K562 (cell line): ENCODE results near the gene PITPNC1. TPM values are rescaled to one million over a fixed set of nuclear protein-coding genes. Genes with fewer than 3 reads are reported as not detected.

Experiments
- KAT7 ChIP-seq: sonication (generic); formaldehyde crosslinking; IDR thresholded peaks from 2 replicates; pipeline ENCODE4 v1.8.0; 2022; ENCODE audit warnings: missing genetic modification reagents, mild to moderate bottlenecking, borderline replicate concordance
- SRF ChIP-seq, 2 experiments: fragments of 250-450, 450-650 bp in 1 of 2; sonication (Bioruptor Pico) in 1 of 2; sonication (generic) in 1 of 2; formaldehyde crosslinking; IDR thresholded peaks; 2 replicates each; pipeline versions ENCODE4 v1.5.0 to v1.5.1; 2020 to 2022; ENCODE audit warnings: mild to moderate bottlenecking in 1 of 2, missing genetic modification reagents in 1 of 2
- ZNF146 ChIP-seq: IDR thresholded peaks from one replicate; pipeline ENCODE4 v1.6.1; 2018; ENCODE audit warnings: missing compliant biosample characterization; ENCODE audit not compliant: unreplicated experiment
- polyA plus RNA-seq, 8 experiments: library from polyadenylated mRNA; depleted of rRNA in 4 of 8; stranded (reverse) in 5 of 8; unstranded in 3 of 8; fragments of >200 nt; fragmentation: Nextera tagmentation in 2 of 8; fragmentation: Illumina TruSeq in 1 of 8; extraction: Ambion mirVana in 2 of 8; extraction: Trizol in 1 of 8; gene quantifications; 2 replicates each; pipeline versions ENCODE4 v1.2.1 to v1.2.3, GENCODE V29; 2011 to 2014; ENCODE audit warnings: inconsistent platforms in 1 of 8, missing spikeins in 1 of 8
- total RNA-seq, 7 experiments: library from RNA; depleted of rRNA in 6 of 7; stranded (reverse); fragments of >200 nt in 6 of 7; fragmentation: Illumina TruSeq in 2 of 7; extraction: Trizol in 2 of 7; gene quantifications; 2 replicates each; pipeline versions ENCODE4 v1.2.1 to v1.2.3, GENCODE V29; 2011 to 2021; ENCODE audit warnings: low replicate concordance in 1 of 7
- TF ChIP-seq, protein P1 (sequence below): fragments of 450-650 bp; IDR thresholded peaks from 2 replicates; pipeline ENCODE4 v1.6.1; 2017; ENCODE audit warnings: antibody characterized with exemption
- TF ChIP-seq, protein P2 (sequence below): sonication (generic); formaldehyde crosslinking; IDR thresholded peaks from 2 replicates; pipeline ENCODE4 v1.8.0; 2022; ENCODE audit warnings: mild to moderate bottlenecking, missing genetic modification reagents

PITPNC1 gene
- total and polyA plus RNA-seq, 9 of the 15 experiments (the other 6 are each of a cell fraction or from before 2014, with no cell fraction given): 0.11 to 1.1 (median 0.65) TPM

DNA sequence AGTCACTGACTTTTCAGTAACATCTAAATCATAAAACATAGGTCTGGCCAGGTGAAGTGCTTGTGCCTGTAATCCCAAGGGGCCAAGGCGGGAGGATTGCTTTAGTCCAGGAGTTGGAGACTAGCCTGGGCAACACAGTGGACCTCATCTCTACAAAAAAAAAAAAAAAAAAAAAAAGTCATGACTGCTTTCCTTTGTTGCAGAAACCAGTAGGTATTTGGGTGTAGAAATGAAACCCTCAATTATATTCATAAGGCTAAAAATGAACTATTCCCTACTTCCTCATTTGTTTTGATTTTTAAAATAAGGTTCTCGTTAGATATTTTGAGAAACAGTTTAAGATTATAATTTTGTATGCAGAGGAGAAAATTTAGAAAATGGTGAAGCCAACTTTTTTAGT is 26.0 kb downstream of the PITPNC1 start (continued):
- TF ChIP-seq, protein P1, sequence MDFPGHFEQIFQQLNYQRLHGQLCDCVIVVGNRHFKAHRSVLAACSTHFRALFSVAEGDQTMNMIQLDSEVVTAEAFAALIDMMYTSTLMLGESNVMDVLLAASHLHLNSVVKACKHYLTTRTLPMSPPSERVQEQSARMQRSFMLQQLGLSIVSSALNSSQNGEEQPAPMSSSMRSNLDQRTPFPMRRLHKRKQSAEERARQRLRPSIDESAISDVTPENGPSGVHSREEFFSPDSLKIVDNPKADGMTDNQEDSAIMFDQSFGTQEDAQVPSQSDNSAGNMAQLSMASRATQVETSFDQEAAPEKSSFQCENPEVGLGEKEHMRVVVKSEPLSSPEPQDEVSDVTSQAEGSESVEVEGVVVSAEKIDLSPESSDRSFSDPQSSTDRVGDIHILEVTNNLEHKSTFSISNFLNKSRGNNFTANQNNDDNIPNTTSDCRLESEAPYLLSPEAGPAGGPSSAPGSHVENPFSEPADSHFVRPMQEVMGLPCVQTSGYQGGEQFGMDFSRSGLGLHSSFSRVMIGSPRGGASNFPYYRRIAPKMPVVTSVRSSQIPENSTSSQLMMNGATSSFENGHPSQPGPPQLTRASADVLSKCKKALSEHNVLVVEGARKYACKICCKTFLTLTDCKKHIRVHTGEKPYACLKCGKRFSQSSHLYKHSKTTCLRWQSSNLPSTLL: no peak
- TF ChIP-seq ZNF146 (CRISPR knock-in tag): no peak
- TF ChIP-seq KAT7 (CRISPR knock-in tag): no peak
- no peak for TF ChIP-seq SRF (CRISPR knock-in tag; IDR thresholded peaks at IDR 0.05)
- TF ChIP-seq, protein P2, sequence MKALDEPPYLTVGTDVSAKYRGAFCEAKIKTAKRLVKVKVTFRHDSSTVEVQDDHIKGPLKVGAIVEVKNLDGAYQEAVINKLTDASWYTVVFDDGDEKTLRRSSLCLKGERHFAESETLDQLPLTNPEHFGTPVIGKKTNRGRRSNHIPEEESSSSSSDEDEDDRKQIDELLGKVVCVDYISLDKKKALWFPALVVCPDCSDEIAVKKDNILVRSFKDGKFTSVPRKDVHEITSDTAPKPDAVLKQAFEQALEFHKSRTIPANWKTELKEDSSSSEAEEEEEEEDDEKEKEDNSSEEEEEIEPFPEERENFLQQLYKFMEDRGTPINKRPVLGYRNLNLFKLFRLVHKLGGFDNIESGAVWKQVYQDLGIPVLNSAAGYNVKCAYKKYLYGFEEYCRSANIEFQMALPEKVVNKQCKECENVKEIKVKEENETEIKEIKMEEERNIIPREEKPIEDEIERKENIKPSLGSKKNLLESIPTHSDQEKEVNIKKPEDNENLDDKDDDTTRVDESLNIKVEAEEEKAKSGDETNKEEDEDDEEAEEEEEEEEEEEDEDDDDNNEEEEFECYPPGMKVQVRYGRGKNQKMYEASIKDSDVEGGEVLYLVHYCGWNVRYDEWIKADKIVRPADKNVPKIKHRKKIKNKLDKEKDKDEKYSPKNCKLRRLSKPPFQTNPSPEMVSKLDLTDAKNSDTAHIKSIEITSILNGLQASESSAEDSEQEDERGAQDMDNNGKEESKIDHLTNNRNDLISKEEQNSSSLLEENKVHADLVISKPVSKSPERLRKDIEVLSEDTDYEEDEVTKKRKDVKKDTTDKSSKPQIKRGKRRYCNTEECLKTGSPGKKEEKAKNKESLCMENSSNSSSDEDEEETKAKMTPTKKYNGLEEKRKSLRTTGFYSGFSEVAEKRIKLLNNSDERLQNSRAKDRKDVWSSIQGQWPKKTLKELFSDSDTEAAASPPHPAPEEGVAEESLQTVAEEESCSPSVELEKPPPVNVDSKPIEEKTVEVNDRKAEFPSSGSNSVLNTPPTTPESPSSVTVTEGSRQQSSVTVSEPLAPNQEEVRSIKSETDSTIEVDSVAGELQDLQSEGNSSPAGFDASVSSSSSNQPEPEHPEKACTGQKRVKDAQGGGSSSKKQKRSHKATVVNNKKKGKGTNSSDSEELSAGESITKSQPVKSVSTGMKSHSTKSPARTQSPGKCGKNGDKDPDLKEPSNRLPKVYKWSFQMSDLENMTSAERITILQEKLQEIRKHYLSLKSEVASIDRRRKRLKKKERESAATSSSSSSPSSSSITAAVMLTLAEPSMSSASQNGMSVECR (CRISPR knock-in tag): no peak
